SK-N-SH treated with all-trans-retinoic acid at 6 μM for 48 hours (cell line): ENCODE data around the gene NKPD1.

ENCODE experiments used
- ATAC-seq: fragments of 200-7000 bp; cut with Tn5 transposase; 3 replicates; pipeline ENCODE4 v1.9.1; 2020; ENCODE audit warnings: mild to moderate bottlenecking, moderate library complexity
- ARNTL ChIP-seq: fragments of 450-650 bp; formaldehyde crosslinking; IDR thresholded peaks from 2 replicates; pipeline ENCODE4 v1.5.0; 2020; ENCODE audit warnings: low read depth, mild to moderate bottlenecking, moderate library complexity, borderline replicate concordance
- BACH2 ChIP-seq: fragments of 250-450 bp; sonication (Bioruptor Pico); IDR thresholded peaks from 2 replicates; pipeline ENCODE4 v1.9.0; 2021; ENCODE audit warnings: mild to moderate bottlenecking, borderline replicate concordance
- CREB5 ChIP-seq: fragments of 250-450 bp; sonication (Bioruptor Pico); IDR thresholded peaks from 2 replicates; pipeline ENCODE4 v1.5.1; 2020; ENCODE audit warnings: low read depth, mild to moderate bottlenecking, moderate library complexity
- CSDC2 ChIP-seq: fragments of 250-450 bp; sonication (Bioruptor Pico); IDR thresholded peaks from 2 replicates; pipeline ENCODE4 v1.5.0; 2020; ENCODE audit warnings: mild to moderate bottlenecking, moderate library complexity
- ESRRG ChIP-seq: fragments of 250-450 bp; sonication (Bioruptor Pico); IDR thresholded peaks from 2 replicates; pipeline ENCODE4 v1.6.1; 2021; ENCODE audit warnings: mild to moderate bottlenecking
- ISL1 ChIP-seq: fragments of 250-450 bp; sonication (Bioruptor Pico); IDR thresholded peaks from 2 replicates; pipeline ENCODE4 v2.1.2; 2022; ENCODE audit warnings: mild to moderate bottlenecking, moderate library complexity
- OSR1 ChIP-seq: fragments of 250-450 bp; sonication (Bioruptor Pico); IDR thresholded peaks from 2 replicates; pipeline ENCODE4 v1.8.0; 2022; ENCODE audit warnings: moderate library complexity, mild to moderate bottlenecking, inconsistent platforms
- PPARA ChIP-seq: fragments of 250-450 bp; sonication (Bioruptor Pico); IDR thresholded peaks from 2 replicates; pipeline ENCODE4 v1.5.0; 2020; ENCODE audit warnings: mild to moderate bottlenecking, borderline replicate concordance
- RARB ChIP-seq: fragments of 250-450 bp; sonication (Bioruptor Pico); IDR thresholded peaks from 2 replicates; pipeline ENCODE4 v1.8.0; 2021; ENCODE audit warnings: mild to moderate bottlenecking, moderate library complexity
- SNAI2 ChIP-seq: fragments of 250-450 bp; sonication (Bioruptor Pico); IDR thresholded peaks from 2 replicates; pipeline ENCODE4 v1.5.0; 2020; ENCODE audit warnings: mild to moderate bottlenecking, moderate library complexity
- TCF4 ChIP-seq: fragments of 250-450 bp; sonication (Bioruptor Pico); IDR thresholded peaks from 2 replicates; pipeline ENCODE4 v1.8.0; 2021; ENCODE audit warnings: mild to moderate bottlenecking, moderate library complexity, borderline replicate concordance
- TOX ChIP-seq: fragments of 250-450 bp; sonication (Bioruptor Pico); IDR thresholded peaks from 2 replicates; pipeline ENCODE4 v1.8.0; 2021; ENCODE audit warnings: mild to moderate bottlenecking, moderate library complexity, borderline replicate concordance
- TSHZ2 ChIP-seq: fragments of 250-450 bp; sonication (Bioruptor Pico); IDR thresholded peaks from 2 replicates; pipeline ENCODE4 v1.5.0; 2020; ENCODE audit warnings: mild to moderate bottlenecking, moderate library complexity
- ZC3H10 ChIP-seq: fragments of 250-450 bp; sonication (Bioruptor Pico); IDR thresholded peaks from 2 replicates; pipeline ENCODE4 v1.5.1; 2021; ENCODE audit warnings: mild to moderate bottlenecking, moderate library complexity
- ZFP3 ChIP-seq: fragments of 250-450 bp; sonication (Bioruptor Pico); IDR thresholded peaks from 2 replicates; pipeline ENCODE4 v1.5.0; 2020; ENCODE audit warnings: mild to moderate bottlenecking, moderate library complexity
- ZFP30 ChIP-seq: fragments of 450-650 bp; formaldehyde crosslinking; IDR thresholded peaks from 2 replicates; pipeline ENCODE4 v1.5.0; 2022; ENCODE audit warnings: mild to moderate bottlenecking, moderate library complexity
- ZNF565 ChIP-seq: fragments of 450-650 bp; formaldehyde crosslinking; conservative IDR thresholded peaks from 2 replicates; pipeline ENCODE4 v1.5.0; 2020; ENCODE audit warnings: low read depth, mild to moderate bottlenecking, moderate library complexity
- ZNF70 ChIP-seq: fragments of 450-650 bp; formaldehyde crosslinking; IDR thresholded peaks from 2 replicates; pipeline ENCODE4 v1.5.0; 2020; ENCODE audit warnings: mild to moderate bottlenecking, moderate library complexity
- ZNF8 ChIP-seq: fragments of 450-650 bp; formaldehyde crosslinking; IDR thresholded peaks from 2 replicates; pipeline ENCODE4 v1.5.0; 2020; ENCODE audit warnings: mild to moderate bottlenecking, moderate library complexity
- TF ChIP-seq, protein P1 (sequence below): fragments of 250-450 bp; sonication (Bioruptor Pico); IDR thresholded peaks from 2 replicates; pipeline ENCODE4 v1.8.0; 2020; ENCODE audit warnings: mild to moderate bottlenecking, moderate library complexity, borderline replicate concordance

Gene NKPD1

GRCh38 chr19:45128146-45128545, 32.6 kb downstream of the NKPD1 start (continued):
- no peak for TF ChIP-seq PPARA (CRISPR knock-in tag)
- TF ChIP-seq, protein P1, sequence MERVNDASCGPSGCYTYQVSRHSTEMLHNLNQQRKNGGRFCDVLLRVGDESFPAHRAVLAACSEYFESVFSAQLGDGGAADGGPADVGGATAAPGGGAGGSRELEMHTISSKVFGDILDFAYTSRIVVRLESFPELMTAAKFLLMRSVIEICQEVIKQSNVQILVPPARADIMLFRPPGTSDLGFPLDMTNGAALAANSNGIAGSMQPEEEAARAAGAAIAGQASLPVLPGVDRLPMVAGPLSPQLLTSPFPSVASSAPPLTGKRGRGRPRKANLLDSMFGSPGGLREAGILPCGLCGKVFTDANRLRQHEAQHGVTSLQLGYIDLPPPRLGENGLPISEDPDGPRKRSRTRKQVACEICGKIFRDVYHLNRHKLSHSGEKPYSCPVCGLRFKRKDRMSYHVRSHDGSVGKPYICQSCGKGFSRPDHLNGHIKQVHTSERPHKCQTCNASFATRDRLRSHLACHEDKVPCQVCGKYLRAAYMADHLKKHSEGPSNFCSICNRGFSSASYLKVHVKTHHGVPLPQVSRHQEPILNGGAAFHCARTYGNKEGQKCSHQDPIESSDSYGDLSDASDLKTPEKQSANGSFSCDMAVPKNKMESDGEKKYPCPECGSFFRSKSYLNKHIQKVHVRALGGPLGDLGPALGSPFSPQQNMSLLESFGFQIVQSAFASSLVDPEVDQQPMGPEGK = no peak
- no peak for TF ChIP-seq RARB (CRISPR knock-in tag)

- no peak for ATAC-seq
Measured at GRCh38 chr19:45126654-45127053, 34.1 kb downstream of the NKPD1 start.

DNA sequence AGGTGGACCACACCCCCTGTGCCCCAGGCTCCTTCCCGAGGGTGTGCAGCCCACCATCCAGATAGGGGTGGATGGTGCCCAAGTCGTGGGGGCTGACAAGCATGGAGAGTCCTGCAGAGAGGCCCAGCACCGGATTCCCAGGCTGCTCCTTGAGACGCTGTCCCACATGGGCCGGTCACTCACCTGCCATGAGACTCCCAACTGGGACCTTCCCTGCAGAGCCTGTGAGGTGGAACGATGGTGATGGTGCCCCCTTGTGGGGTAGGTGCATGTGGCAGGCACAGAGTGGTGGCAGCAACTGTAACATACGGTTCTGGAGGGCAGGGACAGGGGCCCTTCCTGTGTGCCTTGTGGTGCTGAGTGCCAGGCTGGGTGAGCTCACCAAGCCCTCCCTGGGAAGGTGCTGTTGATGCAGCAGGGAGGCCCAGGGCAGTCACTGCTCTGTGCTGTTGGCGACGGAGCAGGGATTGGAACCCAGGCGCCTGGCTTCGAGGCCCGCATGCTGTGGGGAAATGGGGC, 34.7 kb downstream of the NKPD1 start:
- ATAC-seq = peak; percentile 93
- TF ChIP-seq ZNF70 (no peak), CSDC2 (CRISPR knock-in tag) (no peak), ZC3H10 (CRISPR knock-in tag) (no peak), ZFP30 (CRISPR knock-in tag) (no peak), CREB5 (CRISPR knock-in tag) (no peak), SNAI2 (CRISPR knock-in tag) (no peak), ZNF8 (CRISPR knock-in tag) (no peak), ESRRG (no peak), ZFP3 (CRISPR knock-in tag) (no peak), OSR1 (CRISPR knock-in tag) (no peak), ARNTL (CRISPR knock-in tag) (no peak), PPARA (CRISPR knock-in tag) (no peak), BACH2 (CRISPR knock-in tag) (no peak), ZNF565 (CRISPR knock-in tag) (no peak), TOX (CRISPR knock-in tag) (no peak)
- TF ChIP-seq, protein P1 = no peak

More at GRCh38 chr19:45126654-45127053, 34.1 kb downstream of the NKPD1 start:
- TF ChIP-seq ZNF8 (CRISPR knock-in tag) (no peak), TOX (CRISPR knock-in tag) (no peak), CREB5 (CRISPR knock-in tag) (no peak), ZNF70 (no peak), ARNTL (CRISPR knock-in tag) (no peak), ZFP3 (CRISPR knock-in tag) (no peak), ISL1 (CRISPR knock-in tag) (no peak)
- TF ChIP-seq, all 23 proteins: peak for 0

DNA sequence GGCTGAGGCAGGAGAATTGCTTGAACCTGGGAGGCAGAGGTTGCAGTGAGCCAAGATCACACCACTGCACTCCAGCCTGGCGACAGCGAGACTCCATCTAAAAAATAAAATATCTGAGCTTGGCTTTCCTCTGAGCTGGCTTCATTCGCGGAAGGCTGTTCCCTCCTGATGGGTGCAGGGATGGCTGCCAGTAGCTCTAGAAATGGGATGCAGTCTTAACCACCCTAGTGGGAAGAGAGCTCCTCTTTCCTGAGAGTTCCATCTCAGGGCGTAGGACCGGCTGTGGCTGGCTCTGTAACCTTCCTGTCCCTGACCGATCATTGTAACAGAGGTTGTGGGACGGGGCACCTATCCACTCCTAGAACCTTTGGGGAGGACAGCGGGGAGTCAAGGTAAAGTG, 35.4 kb downstream of the NKPD1 start:
- no peak for TF ChIP-seq ZNF8 (CRISPR knock-in tag)
- ATAC-seq = no peak

- TF ChIP-seq BACH2 (CRISPR knock-in tag) (no peak), ZNF565 (CRISPR knock-in tag) (no peak), PPARA (CRISPR knock-in tag) (no peak), TSHZ2 (CRISPR knock-in tag) (no peak), TOX (CRISPR knock-in tag) (no peak), ZFP30 (CRISPR knock-in tag) (no peak), ZNF8 (CRISPR knock-in tag) (no peak), TCF4 (CRISPR knock-in tag) (no peak), ISL1 (CRISPR knock-in tag) (no peak), ZNF70 (no peak), OSR1 (CRISPR knock-in tag) (no peak), ESRRG (no peak), RARB (CRISPR knock-in tag) (no peak), CREB5 (CRISPR knock-in tag) (no peak), SNAI2 (CRISPR knock-in tag) (no peak)
- TF ChIP-seq, all 23 proteins: peak for 0
- no peak for ATAC-seq
Measured at GRCh38 chr19:45124021-45124420, 36.8 kb downstream of the NKPD1 start.
